Activated CD4-positive, alpha-beta T cell treated with anti-CD3 and anti-CD28 coated beads, Interleukin-2, amount 10 ng/mL, durations not matched to agents 7 days and 5 days (primary cell): Measurements from ENCODE around the gene FHOD3. TPM values are rescaled to one million over a fixed set of nuclear protein-coding genes. Genes with fewer than 3 reads are reported as not detected.
A peak's percentile ranks its signal among the peaks of the same experiment; 100 is the strongest.

Experiments
- CTCF ChIA-PET: fragments of 350-600 bp; sonication (Branson Sonifier 250); formaldehyde crosslinking; loops from one replicate; lab custom pipeline; 2021; ENCODE audit warnings: antibody characterized with exemption; lab: Charles Lee
- POLR2A ChIA-PET: fragments of 350-600 bp; sonication (Branson Sonifier 250); formaldehyde crosslinking; loops from one replicate; lab custom pipeline; 2021; ENCODE audit warnings: antibody characterized with exemption; lab: Charles Lee
- DNase-seq: peaks from one replicate; pipeline ENCODE4 v3.0.0-alpha.2; 2020
- H3K27ac Mint-ChIP-seq: one replicate; pipeline ENCODE4 v1.8.0; 2021; ENCODE audit warnings: mild to moderate bottlenecking, moderate library complexity, mixed read lengths
- H3K27me3 Mint-ChIP-seq: one replicate; pipeline ENCODE4 v1.8.0; 2021; ENCODE audit warnings: mixed read lengths
- H3K36me3 Mint-ChIP-seq: one replicate; pipeline ENCODE4 v1.8.0; 2021; ENCODE audit warnings: low read depth, mixed read lengths
- H3K4me1 Mint-ChIP-seq: one replicate; pipeline ENCODE4 v1.8.0; 2021; ENCODE audit warnings: mixed read lengths
- H3K4me3 Mint-ChIP-seq: one replicate; pipeline ENCODE4 v1.8.0; 2021; ENCODE audit warnings: mild to moderate bottlenecking, moderate library complexity, mixed read lengths
- H3K9me3 Mint-ChIP-seq: one replicate; pipeline ENCODE4 v1.8.0; 2021; ENCODE audit warnings: mixed read lengths
- total RNA-seq, 2 experiments: library from RNA; stranded (reverse); gene quantifications; one replicate each; pipeline ENCODE4 v1.2.3, GENCODE V29; 2021

FHOD3 gene
- total RNA-seq, 2 experiments from 2014 or later = not detected

DNA sequence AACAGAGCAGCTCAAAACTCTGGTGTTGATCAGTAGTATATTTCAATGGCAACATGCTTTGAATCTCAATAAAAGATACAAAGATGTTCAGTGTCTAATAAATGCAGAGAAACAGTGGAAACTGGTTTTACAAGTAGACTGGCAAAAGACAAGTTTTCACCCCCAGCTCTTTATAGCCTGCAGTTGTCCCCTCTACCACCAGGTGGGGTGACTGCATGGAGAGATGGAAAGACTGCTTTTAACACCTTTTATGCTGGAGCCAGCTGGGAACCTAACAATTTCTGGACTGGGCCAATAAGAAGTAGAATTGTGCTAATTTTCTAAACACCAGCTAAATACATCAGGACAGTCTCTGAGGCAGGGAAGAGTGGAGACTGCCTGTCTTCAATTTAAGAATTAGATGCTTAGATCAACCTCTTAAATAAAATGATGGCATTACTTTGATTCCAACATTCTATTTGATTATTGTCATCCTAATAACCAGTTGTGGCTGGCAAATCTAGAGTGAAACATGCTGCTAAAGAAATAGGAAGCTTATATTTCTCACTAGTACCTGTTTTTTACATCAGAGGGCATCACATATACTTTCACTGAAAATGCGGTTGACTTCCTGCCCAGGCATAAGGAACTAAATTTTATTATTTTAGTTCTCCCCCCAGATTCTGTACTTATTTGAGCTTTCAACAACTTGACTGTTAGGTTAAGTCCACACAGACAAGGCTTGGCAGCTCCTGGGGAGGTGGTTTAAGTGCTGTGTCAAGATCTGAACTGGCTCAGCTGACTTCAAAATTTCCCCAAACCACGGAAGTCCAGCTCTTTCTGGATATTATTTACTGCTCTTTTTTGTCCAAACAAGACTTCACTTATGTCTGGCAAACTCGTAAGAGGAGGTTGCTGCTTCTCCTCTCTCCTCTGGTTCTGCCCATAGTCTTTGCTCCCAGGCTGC, 390.8 kb downstream of the FHOD3 start:
- DNase-seq = peak; percentile 64
- ChIA-PET CTCF (interaction anchor here (0.5 to 0.6 kb wide), 2 partner anchors 21 to 369 kb away, joined by 3 read pairs; no protein-coding TSS in a partner anchor), POLR2A (no interaction called here)
- peaks cover 2% of the 10 kb centered on the region for H3K9me3 Mint-ChIP-seq
- H3K36me3 Mint-ChIP-seq = no peaks in the 10 kb centered on the region
- H3K27me3 Mint-ChIP-seq = peaks cover 10% of the 10 kb centered on the region
- H3K4me1 Mint-ChIP-seq = no peaks in the 10 kb centered on the region
- no peak overlapping the region for H3K27ac Mint-ChIP-seq
- H3K4me3 Mint-ChIP-seq = no peak overlapping the region

DNA sequence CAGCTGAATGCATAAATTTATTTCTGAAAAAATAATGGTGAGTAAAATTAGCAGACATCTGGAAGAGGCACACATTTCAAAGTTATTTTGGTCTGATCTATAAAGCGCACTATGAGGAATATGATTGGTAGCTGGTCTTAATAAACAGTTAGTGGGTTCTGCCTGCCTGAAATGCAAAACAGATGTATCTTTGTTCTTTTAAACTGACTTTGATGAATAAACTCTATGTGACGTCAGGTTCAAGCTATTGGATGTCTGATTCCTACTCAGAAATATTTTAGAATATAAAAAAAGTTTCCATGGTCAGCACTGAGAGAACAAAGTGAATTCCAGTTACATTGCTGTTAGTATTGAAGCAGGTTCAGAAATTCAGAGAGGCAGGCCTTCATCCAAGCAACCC, 394.9 kb downstream of the FHOD3 start:
- Mint-ChIP-seq H3K36me3 (no peaks in the 10 kb centered on the region), H3K9me3 (no peaks in the 10 kb centered on the region), H3K27ac (no peak overlapping the region), H3K4me1 (no peaks in the 10 kb centered on the region), H3K4me3 (no peak overlapping the region), H3K27me3 (peaks cover 6% of the 10 kb centered on the region)
- DNase-seq = no peak
- POLR2A ChIA-PET = no interaction called here
- CTCF ChIA-PET = no interaction called here

DNA sequence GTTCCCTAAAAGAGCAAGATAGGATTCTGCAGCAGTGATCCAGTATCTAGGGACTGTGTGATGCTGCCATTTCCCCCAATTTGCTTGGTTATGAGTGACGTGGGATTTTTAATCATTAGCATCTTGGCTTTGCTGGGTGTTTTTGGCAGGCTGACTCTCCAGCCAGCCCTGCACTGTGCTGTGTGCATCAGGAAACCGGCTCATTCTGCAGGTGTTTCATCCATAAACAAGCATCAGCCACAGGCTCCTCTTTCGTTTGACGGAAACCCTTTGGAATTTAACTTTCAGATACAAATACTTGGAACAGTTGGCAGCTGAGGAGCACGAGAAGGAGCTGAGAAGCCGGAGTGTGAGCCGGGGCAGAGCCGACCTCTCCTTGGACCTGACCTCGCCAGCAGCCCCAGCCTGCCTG, 395.4 kb downstream of the FHOD3 start:
- Mint-ChIP-seq H3K27me3 (peaks cover 6% of the 10 kb centered on the region), H3K4me1 (no peaks in the 10 kb centered on the region), H3K36me3 (no peaks in the 10 kb centered on the region), H3K9me3 (no peaks in the 10 kb centered on the region), H3K27ac (no peak overlapping the region), H3K4me3 (no peak overlapping the region)
- POLR2A ChIA-PET = no interaction called here
- CTCF ChIA-PET = no interaction called here
- no peak for DNase-seq

DNA sequence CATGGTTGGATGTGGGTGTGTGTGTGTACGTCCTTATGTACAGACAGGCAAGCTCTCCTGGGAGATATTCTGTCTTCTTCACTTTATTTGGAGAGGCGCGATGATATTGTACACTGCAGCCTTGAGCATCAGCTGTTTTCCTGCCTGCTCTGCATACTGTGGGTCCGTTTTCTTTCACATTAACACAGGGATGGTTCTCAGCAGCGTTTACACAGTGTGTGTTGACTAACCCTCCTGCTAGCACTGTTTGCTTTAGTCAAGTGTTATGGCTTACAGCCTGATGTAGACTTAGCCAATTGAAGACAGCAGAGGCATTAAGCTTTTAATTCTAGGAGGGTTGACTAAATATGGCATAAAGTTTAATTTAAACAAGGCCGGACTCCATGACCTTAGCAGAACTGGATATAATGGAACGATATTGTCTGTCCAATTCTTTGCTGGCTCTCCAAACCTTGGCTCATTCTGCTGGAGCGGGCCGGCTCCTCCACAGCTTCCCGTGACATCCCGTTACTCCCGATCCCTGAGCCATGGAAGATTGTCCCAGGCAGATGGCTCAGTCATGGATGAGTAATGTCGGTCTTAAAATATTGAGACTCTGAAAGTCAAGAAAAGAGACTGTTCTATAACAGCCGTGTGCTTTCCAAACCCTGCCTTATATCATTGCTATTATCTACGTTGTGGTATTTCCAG, 396.6 kb downstream of the FHOD3 start:
- Mint-ChIP-seq H3K9me3 (no peaks in the 10 kb centered on the region), H3K4me3 (no peak overlapping the region), H3K27ac (no peak overlapping the region), H3K36me3 (no peaks in the 10 kb centered on the region), H3K4me1 (no peaks in the 10 kb centered on the region), H3K27me3 (peaks cover 6% of the 10 kb centered on the region)
- ChIA-PET CTCF (no interaction called here), POLR2A (no interaction called here)
- no peak for DNase-seq

DNA sequence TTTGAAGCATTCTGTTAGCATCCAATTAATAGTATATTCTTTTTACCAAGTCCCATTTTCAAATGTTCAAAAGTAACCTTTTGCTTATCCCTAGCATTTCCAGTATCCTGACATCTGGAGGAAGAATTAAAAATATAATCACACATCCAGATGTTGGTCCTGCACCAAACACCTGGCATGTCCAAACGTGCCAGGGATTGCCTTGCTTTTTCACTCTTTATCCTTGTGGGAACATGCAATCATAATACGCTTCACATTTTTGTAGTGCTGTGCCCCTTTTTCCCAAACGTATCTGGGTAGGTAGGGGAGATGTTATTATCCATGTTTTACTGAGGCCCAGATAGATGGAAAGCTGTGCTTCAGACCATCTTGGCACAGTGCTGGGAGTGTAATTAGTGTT, 398.3 kb downstream of the FHOD3 start:
- CTCF ChIA-PET = no interaction called here

DNA sequence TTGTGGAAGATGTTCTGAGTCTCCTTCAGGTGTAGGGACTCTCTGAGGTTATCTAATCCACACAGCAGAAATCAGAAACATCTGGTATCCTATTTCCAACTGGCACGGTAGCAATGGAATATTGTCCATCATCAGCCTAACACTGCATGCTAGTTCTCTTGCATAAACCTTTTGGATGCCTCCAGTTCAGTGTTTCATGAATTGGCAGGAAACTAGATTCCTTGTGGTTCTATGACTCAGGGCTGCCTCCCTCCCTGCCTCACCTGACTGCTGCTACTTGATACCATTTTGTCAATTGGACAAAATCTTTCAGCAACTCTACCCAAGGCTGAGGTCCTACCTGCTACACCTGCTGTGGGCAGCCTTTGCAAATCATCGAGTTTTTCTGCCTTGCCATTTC, 400.4 kb downstream of the FHOD3 start:
- H3K36me3 Mint-ChIP-seq = no peaks in the 10 kb centered on the region
- DNase-seq = no peak
- H3K4me1 Mint-ChIP-seq = no peaks in the 10 kb centered on the region
- no peaks in the 10 kb centered on the region for H3K9me3 Mint-ChIP-seq
- no peak overlapping the region for H3K4me3 Mint-ChIP-seq
- H3K27ac Mint-ChIP-seq = no peak overlapping the region
- CTCF ChIA-PET = no interaction called here
- peaks cover 2% of the 10 kb centered on the region for H3K27me3 Mint-ChIP-seq
- POLR2A ChIA-PET = no interaction called here

More for the DNA sequence above, 398.3 kb downstream of the FHOD3 start:
- H3K4me1 Mint-ChIP-seq = no peaks in the 10 kb centered on the region
- peaks cover 2% of the 10 kb centered on the region for H3K27me3 Mint-ChIP-seq
- POLR2A ChIA-PET = no interaction called here
- H3K4me3 Mint-ChIP-seq = no peak overlapping the region
- H3K36me3 Mint-ChIP-seq = no peaks in the 10 kb centered on the region
- H3K27ac Mint-ChIP-seq = no peak overlapping the region
- DNase-seq = no peak
- H3K9me3 Mint-ChIP-seq = no peaks in the 10 kb centered on the region

DNA sequence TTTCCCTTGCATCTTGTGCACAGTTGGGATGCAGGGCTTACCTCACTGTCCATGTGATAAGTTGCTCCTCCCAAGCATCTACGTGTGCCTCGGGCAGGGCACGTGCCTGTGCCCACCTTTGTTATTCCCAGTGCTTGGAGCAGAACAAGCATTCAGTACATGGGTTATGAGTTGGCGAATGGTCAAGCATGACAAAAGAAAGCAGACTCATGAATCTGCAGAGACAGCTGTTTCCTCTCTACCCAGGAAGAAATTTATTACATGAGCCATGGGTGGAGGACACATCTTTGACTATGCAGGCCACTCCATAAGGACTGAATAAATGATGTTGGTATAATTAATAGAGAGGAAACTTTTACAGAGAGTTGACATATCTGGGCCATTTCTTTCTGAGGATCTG, 403.4 kb downstream of the FHOD3 start:
- Mint-ChIP-seq H3K4me3 (no peak overlapping the region), H3K27me3 (no peaks in the 10 kb centered on the region), H3K4me1 (no peaks in the 10 kb centered on the region), H3K27ac (no peak overlapping the region), H3K36me3 (no peaks in the 10 kb centered on the region), H3K9me3 (no peaks in the 10 kb centered on the region)
- POLR2A ChIA-PET = no interaction called here
- no peak for DNase-seq
- CTCF ChIA-PET = no interaction called here

DNA sequence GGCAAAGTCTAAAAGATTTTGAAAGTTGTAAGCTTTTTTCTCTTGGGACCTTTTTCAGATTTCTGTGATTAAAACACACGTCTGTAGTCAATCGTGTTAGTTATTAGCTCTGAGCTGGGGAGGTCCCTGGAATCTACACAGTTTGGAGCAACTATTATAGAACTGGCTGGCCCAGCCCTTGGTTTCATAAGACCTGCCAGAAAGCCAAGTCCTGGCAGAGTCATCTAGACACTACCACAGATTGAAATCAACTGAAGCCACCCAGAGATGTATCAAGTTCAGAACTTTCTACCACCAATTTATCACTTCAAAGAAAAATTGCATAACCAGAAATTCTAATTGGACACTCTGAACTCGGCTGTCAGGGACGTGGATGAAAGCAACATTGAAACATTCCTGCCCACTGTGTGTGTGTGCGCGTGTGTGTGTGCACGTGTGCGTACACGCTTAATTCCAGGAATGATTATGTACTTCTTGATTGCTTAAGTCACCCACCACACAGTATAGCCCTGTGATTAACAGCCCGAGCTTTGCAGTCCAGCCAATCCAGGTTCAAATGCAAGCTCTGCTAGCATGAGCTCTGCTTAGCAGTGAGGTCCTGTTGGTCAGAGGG, 405.0 kb downstream of the FHOD3 start:
- DNase-seq = no peak
- Mint-ChIP-seq H3K9me3 (no peaks in the 10 kb centered on the region), H3K36me3 (no peaks in the 10 kb centered on the region), H3K4me1 (no peaks in the 10 kb centered on the region), H3K27ac (no peak overlapping the region), H3K4me3 (no peak overlapping the region), H3K27me3 (no peaks in the 10 kb centered on the region)
- POLR2A ChIA-PET = no interaction called here
- CTCF ChIA-PET = no interaction called here

DNA sequence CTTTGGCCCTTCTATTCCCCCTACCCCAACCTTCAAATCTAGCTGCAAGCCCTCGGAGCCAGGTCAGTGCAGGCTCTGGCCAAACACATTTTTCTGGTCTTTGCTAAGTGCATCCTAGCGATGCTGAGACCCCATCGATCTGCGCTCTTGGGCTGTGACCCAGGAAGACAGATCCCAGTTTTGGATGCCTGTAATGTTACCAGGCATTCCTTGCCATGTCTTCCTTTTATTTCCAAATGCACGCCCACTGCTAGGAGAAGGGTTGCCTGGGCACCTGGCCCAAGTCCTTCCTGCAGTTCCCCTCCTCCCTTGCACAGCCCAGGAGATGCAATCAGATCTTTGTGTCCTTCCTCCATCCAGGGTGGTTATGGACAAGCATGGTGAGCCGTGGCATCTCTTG, 406.6 kb downstream of the FHOD3 start:
- H3K4me3 Mint-ChIP-seq = no peak overlapping the region
- POLR2A ChIA-PET = no interaction called here
- no peaks in the 10 kb centered on the region for H3K4me1 Mint-ChIP-seq
- H3K27ac Mint-ChIP-seq = peak overlapping the region; percentile 42
- DNase-seq = no peak
- no peaks in the 10 kb centered on the region for H3K9me3 Mint-ChIP-seq
- CTCF ChIA-PET = no interaction called here
- H3K27me3 Mint-ChIP-seq = no peaks in the 10 kb centered on the region
- no peaks in the 10 kb centered on the region for H3K36me3 Mint-ChIP-seq

DNA sequence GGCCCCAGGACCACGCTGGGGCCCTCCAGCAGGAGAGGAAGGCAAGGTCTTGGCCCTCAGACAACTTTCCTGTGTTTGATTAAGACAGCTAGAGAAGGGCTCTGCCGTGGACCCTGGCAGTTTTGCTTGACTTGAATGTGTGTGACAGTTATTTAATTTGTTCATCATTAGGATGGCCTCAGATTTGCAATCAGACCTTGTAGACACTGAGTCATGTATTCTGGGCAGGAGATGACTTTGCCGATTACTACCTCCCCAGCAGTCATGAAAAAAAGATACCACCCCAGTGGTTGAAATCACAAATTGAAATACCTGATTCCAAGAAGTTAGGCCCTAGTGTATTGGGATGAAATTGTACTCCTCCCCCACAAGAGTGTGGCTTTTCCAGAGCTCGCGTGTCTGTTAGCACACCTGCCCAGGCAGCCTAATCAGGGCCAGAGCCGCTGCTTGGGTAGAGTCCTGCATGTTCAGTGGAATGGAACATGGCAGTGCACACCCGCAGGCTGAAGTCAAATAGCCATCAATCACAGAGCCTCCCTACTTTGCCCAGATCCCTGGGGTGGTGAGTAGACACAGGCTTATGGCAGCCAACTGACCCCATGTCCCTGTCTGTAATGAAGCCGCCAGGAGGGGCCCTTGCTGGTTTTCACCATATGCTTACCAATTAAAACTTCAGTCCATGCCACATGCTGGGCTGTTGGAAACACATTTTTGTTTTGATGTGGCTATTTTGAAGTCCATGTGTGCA, 408.8 kb downstream of the FHOD3 start:
- Mint-ChIP-seq H3K4me1 (no peaks in the 10 kb centered on the region), H3K27me3 (no peaks in the 10 kb centered on the region), H3K27ac (no peak overlapping the region), H3K9me3 (no peaks in the 10 kb centered on the region), H3K36me3 (no peaks in the 10 kb centered on the region), H3K4me3 (no peak overlapping the region)
- no peak for DNase-seq
- ChIA-PET POLR2A (no interaction called here), CTCF (no interaction called here)

DNA sequence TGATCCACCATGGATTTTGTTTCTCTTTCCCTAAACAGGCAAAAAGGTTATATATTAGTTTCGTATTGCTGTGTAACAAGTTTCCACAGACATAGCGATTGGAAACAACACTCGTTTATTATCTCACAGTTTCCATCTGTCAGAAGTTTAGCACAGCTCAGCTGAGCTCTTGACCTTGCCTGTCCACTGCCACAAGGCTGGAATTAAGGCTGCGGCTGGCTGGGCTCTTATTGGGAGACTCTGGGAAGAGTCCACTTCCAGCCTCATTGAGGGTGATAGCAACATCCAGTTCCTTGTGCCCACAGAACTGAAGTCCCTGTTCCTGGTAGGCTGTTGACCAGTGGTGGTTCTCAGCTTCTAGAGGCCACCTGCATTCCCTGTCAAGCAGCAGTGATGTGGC, 410.9 kb downstream of the FHOD3 start:
- H3K27ac Mint-ChIP-seq = no peak overlapping the region
- H3K36me3 Mint-ChIP-seq = no peaks in the 10 kb centered on the region
- POLR2A ChIA-PET = no interaction called here
- peaks cover 7% of the 10 kb centered on the region for H3K27me3 Mint-ChIP-seq
- H3K4me1 Mint-ChIP-seq = no peaks in the 10 kb centered on the region
- CTCF ChIA-PET = interaction anchor here (0.6 to 1.6 kb wide), 2 partner anchors 21 to 69 kb away, joined by 3 read pairs; no protein-coding TSS in a partner anchor
- no peak for DNase-seq
- no peak overlapping the region for H3K4me3 Mint-ChIP-seq
- H3K9me3 Mint-ChIP-seq = no peaks in the 10 kb centered on the region

DNA sequence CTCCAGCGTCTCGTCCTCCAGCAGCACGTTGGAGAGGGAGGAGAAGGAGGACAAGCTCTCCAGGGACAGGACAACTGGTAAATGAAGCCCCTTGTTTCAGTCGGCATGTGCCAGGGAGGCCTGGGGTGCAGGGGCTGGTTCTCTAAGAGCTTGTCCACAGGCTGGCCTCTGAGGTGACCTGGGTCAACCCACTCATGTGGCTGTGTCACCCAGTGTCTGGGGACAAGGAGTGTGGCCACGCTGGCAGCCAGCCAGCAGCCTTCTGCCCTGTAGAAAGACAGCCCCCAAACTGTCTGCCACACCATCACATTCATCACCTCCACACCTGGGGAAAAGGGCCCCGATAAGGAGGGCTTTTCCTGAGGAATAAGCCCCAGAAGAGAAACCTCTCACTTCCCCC, 411.8 kb downstream of the FHOD3 start:
- Mint-ChIP-seq H3K27me3 (peaks cover 7% of the 10 kb centered on the region), H3K4me3 (no peak overlapping the region), H3K4me1 (no peaks in the 10 kb centered on the region), H3K27ac (no peak overlapping the region), H3K36me3 (no peaks in the 10 kb centered on the region), H3K9me3 (no peaks in the 10 kb centered on the region)
- DNase-seq = no peak
- POLR2A ChIA-PET = no interaction called here
- CTCF ChIA-PET = interaction anchor here (1.6 kb wide), 1 partner anchor 22 kb away, joined by 3 read pairs; no protein-coding TSS in a partner anchor
